HPDE6-E6E7 (cell line): ENCODE results near the gene SCNN1B.
"Not testable (repeated sequence)": the region's sequence is repeated elsewhere in the genome, so short reads cannot be mapped to it uniquely, and the experiment has no call there.

ENCODE experiments used
- DNase-seq: peaks from one replicate; pipeline ENCODE4 v3.0.0; 2011; ENCODE audit warnings: missing footprints; ENCODE audit errors: extremely low spot score

SCNN1B gene

DNA sequence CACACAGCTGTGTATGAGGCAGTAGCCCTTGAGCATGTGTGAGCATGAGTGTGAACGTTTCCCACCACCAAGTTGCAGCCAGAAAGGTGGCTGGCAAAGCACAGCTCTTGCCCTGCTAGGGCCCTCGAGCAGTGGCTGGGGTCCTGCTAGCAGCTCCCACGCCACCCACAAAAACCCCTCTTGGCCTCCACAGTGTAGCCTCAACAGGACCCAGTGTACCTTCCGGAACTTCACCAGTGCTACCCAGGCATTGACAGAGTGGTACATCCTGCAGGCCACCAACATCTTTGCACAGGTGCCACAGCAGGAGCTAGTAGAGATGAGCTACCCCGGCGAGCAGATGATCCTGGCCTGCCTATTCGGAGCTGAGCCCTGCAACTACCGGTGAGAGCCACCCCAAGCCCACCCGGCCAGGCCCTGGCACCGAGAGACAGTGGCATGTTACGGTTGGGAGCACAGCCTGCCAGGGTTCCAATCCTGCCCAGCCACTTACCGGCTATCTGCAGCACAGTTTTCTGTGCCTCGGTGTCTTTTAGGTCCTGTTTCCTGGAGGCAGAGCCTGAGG is 53.1 kb downstream of the SCNN1B start:
- no peak for DNase-seq

DNA sequence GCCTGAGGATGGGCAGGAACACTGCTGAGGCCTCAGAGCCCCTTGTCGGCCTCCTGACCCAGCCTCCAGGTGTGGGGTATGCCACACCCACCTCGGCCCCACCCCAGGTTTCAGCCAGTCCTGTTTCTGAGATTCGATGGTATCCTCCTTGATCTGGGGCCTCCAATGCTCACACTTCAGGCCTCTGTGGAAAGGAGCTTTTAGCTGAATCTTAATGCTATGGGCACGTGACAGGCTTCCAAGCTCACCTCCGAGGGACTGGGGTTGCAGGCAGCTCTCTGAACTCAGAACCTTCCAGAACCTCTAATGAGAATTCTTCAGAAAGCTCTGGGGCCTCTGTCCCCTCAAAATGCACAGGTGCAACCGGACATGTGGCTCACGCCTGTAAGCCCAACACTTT is 54.8 kb downstream of the SCNN1B start:
- DNase-seq = no peak

DNA sequence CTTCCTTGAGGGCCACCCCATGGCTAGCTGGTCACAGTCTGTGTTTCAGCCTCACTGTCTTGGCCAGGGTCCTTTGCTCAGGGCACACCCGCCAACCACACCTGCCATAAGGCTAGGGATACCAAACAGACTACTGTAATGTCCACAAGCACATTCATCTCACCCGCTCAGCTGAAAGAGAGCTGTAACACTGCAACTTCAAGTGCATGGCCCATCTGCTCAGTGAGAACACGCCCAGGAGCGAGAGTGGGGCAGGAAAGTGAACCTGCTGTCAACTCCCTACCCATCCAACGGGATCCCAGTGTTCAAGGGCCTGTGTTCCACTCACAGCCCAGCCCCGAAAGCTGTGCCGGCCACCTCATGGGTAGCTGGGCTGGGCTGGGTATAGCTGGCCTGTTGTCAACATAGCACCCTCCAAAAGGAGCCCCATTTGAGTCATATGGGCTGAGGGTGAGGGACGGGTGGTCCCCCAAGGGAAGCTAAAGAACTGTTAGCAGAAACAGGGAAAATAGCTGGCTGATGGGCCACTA is 55.7 kb downstream of the SCNN1B start:
- DNase-seq = no peak

DNA sequence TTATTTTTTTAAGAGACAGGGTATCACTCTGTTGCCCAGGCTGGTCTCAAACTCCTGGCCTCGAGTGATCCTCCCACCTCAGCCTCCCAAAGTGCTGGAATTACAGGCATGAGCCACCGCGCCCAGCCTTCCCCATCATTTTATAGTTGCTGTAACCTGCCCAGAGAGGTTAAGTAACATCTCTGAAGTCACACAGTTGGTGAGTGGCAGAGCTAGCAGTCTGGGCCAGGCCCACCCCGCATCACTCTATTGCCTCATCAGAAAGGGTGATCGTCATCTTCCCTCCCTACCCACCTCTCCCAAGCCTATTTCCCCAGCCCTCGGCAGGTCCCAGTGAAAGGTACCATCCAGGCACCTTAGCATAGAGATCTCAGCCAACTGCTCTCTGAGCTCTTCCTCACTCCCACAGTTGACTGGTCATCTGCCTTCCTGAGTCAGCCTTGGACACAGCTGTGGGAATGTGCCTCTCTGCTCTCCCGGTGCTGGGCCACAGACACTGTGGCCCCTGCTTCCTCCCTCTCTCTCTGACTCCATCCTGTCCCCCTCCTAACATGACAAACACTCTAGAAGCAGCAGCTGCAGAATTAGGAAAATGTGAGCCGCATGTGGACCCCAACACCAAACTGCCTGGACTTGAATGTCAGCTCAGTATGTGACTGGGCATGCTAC is 57.1 kb downstream of the SCNN1B start:
- no peak for DNase-seq

DNA sequence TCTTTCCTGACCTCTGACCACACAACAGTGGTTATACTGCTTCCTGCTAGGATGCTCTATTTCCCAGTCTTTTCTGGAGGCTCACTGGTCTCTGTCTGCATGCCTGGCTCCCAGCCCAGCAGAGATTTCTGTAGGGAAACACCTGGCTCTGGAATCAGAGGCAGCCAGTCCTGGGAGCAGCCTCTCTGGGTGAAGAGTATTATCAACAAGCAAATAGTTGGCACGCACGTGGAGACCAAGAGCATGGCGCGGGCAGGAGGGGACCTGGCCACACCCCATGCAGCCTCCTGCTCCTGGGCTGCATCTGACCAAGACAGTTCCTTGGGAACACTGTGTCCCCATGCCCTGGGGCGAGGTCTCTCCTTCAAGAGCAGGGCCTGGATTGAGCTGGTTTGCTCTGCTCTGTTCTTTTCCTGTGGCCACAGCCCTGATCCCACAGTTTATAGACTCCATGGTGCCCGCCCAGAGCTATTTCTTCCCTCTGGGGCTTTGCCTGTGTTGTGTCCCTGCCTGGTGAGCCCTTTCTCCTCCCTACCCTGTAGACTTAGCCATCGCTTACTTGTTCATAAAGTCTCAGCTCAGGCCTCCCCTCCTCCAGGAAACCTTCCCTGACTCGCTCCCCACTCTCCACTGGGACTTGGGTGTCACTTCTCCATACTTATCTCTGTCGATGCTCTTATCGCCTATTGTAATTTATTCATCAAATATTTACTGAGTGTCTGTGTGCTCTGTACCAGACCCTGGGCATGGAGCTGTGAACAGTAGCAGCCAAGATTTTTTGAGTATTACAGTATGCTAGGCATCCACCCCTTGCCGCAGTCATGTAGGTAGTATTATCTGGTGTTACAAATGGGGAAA is 60.6 kb downstream of the SCNN1B start:
- DNase-seq = no peak

DNA sequence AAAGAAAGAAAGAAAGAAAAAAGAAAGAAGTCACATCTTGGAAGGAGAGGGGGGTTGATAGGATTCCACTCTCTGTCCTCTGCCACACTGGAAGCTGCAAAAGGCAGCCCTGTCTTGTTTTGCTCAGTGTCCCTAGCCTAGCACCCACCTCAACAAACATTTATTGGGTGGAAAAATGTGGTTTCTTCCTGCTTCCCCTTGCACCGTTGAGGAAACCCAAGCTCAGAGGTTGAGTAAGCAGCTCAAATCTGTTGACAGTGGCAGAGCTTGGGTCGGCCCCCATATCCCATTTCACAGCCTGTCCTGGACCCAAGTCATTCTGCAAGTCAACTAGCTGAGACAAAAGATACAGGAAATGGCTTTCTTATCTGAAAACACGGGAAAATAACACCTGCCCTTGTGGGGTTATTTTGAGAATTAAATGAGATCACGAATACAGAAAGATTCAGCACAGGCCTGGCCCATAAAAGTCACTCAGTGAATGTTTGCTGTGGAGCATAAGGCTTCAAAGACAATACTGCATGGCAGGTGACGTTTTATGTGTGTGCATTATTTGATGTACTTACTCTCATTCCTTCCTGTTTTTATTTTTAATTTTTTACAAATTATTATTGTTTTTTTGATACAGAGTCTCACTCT is 63.6 kb downstream of the SCNN1B start:
- no peak for DNase-seq

DNA sequence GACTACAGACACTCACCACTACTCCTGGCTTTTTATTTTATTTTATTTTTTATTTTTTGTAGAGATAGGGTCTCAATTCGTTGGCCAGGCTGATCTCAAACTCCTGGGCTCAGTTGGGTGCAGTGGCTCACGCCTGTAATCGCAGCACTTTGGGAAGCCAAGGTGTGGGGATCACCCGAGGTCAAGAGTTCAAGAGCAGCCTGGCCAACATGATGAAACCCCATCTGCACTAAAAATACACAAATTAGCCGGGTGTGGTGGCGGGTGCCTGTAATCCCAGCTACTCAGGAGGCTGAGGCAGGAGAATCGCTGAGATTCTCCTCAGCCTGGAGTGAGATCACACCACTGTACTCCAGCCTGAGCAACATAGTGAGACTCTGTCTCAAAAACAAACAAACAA is 64.2 kb downstream of the SCNN1B start:
- DNase-seq = not testable (repeated sequence)

DNA sequence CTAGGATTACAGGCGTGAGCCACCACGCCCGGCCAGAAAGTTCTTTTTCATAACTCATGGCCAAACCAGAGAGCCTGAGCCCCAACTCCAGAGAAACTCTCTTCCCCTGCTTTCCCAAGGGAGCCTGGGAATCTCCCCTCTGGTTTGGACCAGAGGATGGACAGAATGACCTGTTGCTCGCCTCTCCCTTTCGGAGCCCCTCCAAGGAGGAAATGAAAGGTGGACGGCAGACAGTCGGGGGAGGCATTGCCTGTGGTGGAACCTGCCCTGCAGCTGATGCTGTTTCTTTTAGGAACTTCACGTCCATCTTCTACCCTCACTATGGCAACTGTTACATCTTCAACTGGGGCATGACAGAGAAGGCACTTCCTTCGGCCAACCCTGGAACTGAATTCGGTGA is 65.5 kb downstream of the SCNN1B start:
- no peak for DNase-seq

DNA sequence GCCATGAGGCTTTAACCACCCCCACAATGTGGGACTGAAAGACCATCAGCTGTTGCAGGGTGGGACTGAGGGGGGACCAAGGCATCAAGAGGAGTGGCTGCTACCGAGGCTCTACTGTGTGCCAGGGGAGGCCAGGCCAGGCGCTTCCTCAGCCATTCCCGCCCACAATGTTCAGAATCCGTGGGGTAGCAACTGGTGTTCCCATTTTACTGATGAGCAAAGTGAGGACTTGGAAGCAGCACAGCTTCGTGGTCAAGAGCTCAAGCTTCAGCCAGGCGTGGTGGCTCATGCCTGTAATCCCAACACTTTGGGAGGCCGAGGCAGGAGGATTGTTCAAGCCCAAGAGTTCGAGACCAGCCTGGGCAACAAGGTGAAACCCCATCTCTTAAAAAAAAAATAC is 65.9 kb downstream of the SCNN1B start:
- DNase-seq = no peak

DNA sequence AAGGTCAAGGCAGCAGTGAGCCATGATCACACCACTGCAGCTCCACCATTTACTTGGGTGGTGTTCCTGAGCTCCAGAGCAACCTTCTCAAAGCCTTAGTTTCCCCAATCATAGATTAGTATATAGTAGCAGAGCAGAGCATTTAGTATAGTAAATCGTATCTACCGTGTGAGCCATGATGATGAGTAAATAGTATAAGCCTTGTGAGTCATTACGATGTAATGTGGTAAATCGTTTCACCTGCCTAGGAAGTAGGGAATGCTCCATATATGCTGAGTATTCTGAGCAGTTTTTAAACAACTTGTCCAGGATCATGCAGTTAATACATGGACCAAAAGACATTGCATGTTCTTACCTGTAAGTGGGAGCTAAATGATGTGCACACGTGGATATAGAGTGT is 66.4 kb downstream of the SCNN1B start:
- DNase-seq = no peak

DNA sequence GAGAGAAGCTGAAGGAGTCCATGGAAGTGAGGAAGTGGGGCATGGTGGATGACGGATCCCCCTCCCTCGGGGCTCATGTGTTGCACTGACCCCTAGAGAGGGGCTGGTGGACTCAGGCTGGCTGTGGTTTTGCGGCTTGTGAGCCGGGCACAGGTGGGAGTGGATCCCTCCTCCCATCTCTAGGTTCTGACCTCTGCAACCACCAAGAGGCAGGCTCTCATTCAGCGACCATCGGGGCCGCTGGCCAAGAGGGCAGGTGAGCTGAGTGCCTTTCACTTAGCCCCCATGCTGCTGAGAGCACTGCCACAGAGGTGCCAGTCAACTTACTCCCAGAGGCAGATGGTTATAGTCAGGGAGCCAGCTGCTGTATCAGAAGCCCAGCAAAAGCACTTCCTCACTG is 67.3 kb downstream of the SCNN1B start:
- no peak for DNase-seq

DNA sequence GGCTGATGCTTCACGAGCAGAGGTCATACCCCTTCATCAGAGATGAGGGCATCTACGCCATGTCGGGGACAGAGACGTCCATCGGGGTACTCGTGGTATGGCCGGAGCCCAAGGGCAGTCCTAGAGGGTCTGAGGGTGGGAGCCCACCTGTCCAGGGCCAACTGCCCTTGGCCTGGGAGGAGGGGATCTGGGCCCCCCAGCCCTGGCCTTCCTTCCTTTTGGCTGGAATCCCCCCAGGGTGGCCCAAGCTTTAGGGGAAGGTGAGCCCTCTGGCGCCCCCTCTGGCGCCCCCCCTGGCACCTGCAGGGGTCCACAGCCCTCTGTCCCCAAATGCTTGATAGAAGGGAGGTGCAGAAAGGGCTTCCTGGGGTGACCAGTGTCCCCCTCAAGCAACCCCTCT is 69.3 kb downstream of the SCNN1B start:
- DNase-seq = no peak

DNA sequence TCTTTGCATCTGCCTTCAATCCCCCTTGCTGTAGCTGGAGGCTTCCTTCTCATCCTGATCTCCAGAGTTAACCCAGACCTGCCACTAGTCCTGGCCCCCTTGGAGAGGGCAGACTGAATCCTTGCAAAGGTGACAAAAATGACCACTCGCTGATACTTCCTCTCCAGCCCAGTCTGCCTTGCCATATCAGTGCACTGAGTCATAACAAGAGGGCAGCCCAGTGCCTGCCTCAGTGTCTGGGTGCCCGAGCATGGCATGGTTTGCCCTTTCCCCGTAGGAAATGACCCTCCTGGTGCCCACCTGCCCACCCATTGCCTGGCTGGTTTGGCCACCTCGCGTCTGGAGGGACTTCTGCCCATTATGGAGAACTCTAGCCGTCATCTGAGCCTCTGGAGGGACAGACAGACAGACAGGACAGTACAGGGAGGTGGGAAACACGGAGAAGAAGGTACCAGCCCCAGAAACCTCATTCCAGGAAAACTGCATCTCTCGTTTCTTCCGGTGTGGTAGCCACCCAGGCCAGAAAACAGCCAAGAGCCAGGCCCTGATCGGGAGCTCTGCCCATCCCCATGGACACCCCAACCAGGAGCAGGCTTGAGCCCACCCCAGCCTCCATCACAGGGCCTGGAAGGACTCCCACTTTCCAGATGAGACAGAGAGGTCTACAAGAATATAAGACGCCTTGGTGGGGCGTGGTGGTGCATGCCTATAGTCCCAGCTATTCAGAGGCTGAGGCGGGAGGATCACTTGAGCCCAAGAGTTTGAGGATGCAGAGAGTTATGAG is 71.5 kb downstream of the SCNN1B start:
- DNase-seq = no peak

DNA sequence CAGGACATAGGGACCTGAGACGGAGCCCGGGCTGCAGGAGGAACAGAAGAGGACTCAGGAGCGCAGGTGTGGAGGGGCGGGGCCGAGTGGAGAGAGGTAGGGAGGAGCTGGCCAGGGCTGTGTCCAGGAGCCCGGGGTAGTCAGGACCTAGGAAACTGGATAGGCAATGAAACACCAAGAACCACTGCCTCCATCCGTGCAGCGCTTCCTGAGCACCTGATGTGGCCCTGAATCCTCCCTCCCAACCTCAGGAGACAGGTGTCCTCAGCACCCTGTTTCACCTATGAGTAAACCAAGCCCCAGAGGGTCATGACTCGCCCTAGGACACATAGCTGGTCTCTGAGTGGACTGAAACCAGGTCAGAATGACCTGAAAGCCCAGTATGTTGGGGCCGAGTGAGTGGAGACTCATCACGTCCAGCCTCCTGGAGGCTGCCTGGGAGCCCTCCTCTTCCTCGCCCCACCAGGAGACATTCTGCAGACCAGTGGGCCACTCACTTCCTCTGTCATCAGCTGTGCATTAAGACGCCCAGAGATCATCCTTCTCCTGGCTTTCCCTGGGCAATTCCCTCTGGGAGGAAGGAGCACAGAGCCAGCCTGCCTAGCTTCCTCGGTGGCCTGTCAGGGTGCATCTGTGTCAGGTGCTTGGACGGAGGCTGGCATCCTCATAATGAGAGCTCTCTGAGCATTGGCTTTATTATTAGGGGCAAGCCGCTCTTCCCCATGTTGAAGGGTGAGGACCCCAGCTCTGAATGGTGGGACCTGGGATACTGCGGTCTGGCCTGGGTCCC is 72.8 kb downstream of the SCNN1B start:
- no peak for DNase-seq

DNA sequence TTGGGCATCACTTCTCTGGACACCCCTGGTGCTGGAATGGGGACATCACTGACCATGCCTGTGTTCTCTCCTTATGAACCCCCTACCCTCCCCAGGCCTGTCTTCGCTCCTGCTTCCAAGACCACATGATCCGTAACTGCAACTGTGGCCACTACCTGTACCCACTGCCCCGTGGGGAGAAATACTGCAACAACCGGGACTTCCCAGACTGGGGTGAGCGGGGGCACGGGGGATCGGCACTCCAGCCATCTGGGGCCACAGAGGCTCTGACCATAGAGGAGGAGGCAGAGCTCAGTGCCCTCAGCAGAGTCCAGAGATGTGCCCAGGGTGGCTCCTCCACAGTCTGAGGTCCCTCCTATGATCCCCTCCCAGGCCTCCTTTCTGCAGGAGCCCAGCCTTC is 73.5 kb downstream of the SCNN1B start:
- DNase-seq = no peak

DNA sequence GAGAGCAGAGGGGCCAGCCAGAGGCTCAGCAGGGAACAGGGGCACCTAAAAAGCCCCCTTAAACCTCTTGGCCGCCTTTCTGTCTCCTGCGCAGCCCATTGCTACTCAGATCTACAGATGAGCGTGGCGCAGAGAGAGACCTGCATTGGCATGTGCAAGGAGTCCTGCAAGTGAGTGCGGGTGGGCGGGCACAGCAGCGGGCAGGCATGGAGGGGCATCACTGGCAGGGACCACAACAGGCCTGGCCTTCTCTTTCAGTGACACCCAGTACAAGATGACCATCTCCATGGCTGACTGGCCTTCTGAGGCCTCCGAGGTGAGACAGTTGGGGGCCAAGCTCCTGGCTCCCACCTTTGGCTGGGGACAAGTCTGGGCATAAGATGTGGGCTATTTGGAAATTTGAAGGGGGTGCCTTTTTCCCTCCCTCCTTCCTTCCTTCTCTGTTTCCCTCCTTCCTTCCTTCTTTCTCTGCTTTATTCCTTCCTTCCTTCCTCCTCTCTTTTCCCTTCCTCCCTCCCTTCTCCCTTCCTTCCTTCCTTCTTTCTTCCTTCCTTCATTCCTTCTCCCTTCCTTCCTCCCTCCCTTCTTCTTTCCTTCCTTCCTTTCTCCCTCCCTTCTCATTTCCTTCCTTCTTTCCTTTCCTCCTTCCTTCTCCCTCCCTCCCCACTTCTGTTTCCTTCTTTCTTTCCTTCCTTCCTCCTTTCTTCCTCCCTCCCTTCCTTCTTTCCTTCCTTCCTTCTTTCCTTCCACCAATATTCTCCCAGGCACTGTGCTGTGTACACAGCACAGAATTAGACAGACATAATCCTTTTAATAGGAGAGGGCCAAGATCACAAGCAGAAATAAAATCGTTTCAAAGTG is 75.2 kb downstream of the SCNN1B start:
- no peak for DNase-seq

DNA sequence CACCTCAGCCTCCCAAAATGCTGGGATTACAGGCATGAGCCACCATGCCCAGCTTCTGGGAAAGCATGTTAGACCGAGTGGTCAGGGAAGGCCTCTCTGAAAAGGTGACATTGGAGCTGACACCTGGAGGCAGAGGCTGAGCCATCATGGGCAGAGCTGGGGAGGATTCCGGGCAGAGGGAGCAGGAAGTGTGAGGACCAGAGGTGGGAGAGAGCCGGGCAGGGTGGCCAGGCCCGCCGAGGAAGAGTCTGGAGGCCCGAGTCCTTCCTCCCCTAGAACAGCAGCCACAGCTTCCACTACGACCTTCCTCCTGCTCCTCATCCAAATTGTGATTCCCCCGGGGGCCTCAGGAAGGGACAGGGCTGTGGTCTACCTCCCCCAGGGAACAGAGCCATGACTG is 76.2 kb downstream of the SCNN1B start:
- no peak for DNase-seq

DNA sequence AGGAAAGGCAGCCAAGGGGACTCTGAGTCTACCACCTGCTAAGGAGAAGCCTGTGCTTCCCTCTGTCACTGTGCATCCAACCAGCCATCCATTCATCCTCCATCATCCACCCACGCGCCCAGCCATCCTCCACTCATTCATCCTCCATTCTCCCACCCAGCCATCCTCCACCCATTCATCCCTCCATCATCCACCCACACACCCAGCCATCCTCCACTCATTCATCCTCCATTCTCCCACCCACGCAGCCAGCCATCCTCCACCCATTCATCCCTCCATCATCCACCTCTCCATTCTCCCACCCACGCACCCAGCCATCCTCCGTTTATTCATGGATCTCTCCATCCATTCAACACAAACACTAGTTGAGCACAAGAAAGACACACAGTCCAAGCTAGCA is 76.8 kb downstream of the SCNN1B start:
- no peak for DNase-seq

DNA sequence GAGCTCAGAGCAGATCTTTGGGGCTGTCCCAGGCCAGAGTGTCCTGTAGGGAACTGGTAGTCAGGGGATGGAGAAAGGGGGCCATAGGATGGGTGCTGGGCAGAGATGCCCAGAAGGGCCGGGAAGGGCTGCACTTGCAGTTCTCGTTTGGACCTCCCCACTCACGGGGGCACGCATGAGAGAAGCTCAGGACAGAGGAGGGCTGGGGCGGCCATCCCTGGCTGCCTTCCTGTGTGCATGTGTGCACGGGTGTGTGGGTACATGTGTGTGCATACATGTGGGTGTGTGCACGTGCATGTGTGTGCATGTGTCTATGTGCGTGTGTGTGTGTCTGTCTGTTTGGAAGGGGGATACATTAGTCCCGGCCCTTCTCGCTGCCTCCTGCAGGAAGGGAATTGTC is 77.6 kb downstream of the SCNN1B start:
- no peak for DNase-seq

DNA sequence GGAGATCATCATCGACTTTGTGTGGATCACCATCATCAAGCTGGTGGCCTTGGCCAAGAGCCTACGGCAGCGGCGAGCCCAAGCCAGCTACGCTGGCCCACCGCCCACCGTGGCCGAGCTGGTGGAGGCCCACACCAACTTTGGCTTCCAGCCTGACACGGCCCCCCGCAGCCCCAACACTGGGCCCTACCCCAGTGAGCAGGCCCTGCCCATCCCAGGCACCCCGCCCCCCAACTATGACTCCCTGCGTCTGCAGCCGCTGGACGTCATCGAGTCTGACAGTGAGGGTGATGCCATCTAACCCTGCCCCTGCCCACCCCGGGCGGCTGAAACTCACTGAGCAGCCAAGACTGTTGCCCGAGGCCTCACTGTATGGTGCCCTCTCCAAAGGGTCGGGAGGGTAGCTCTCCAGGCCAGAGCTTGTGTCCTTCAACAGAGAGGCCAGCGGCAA is 78.4 kb downstream of the SCNN1B start:
- DNase-seq = no peak
